HCT116 (cell line): ENCODE data around the gene ETHE1. TPM values are rescaled to one million over a fixed set of nuclear protein-coding genes. Genes with fewer than 3 reads are reported as not detected.

Source experiments
- ATAC-seq: fragments of 200-7000 bp; cut with Tn5 transposase; 2 replicates; pipeline ENCODE4 v1.9.1; 2020; ENCODE audit warnings: mild to moderate bottlenecking, moderate library complexity
- BruUV-seq: library from RNA; stranded (reverse); fragments of 400-500 nt; replicated peaks from 2 replicates; lab custom pipeline; 2021; lab: Mats Ljungman, UMichigan
- CTCF ChIA-PET: fragments of 300-600 bp; sonication (Branson Sonifier 250); formaldehyde crosslinking; loops from one replicate; lab custom pipeline; 2021; ENCODE audit warnings: antibody characterized with exemption; lab: Charles Lee
- POLR2A ChIA-PET: fragments of 300-600, 350-600 bp; sonication (Branson Sonifier 250); formaldehyde crosslinking; loops from one replicate; lab custom pipeline; 2021; ENCODE audit warnings: antibody characterized with exemption; lab: Charles Lee
- RAD21 ChIA-PET, 2 experiments: fragments of 300-600 bp; sonication (Branson Sonifier 250); formaldehyde crosslinking; loops; one replicate each; lab custom pipeline; 2023; ENCODE audit warnings: low total read pairs in 2 of 2; ENCODE audit not compliant: uncharacterized antibody in 2 of 2, unreplicated experiment in 2 of 2, low non-redundant PET in 1 of 2; lab: Charles Lee
- DNase-seq: peaks from one replicate; pipeline ENCODE4 v3.0.0-alpha.2; 2010; ENCODE audit warnings: low read depth, low spot score
- H2AFZ ChIP-seq: fragments of 200-600 bp; shearing (Covaris generic), sonication (generic); 2 replicates; pipeline ENCODE4 v1.6.1; 2017; ENCODE audit warnings: low read depth, mixed run types, mixed read lengths, antibody characterized with exemption, low read length; ENCODE audit not compliant: poor library complexity, severe bottlenecking
- H3K27ac ChIP-seq: 2 replicates; pipeline ENCODE4 v1.5.1; 2012; ENCODE audit warnings: low read depth, low read length
- H3K27me3 ChIP-seq: fragments of 200-600 bp; sonication (generic); 2 replicates; pipeline ENCODE4 v1.6.1; 2016; ENCODE audit warnings: mixed run types, low read length, mixed read lengths; ENCODE audit not compliant: insufficient read depth
- H3K36me3 ChIP-seq, 2 experiments: fragments of 200-500 bp in 1 of 2; fragments of 200-600 bp in 1 of 2; sonication (Bioruptor generic) in 1 of 2; sonication (generic) in 1 of 2; 2 replicates each; pipeline versions ENCODE4 v1.5.1 to v1.6.1; 2014 to 2016; ENCODE audit warnings: low read length in 2 of 2, inconsistent platforms in 1 of 2, mixed read lengths in 1 of 2, mixed run types in 1 of 2; ENCODE audit not compliant: insufficient read depth in 2 of 2, control insufficient read depth in 1 of 2
- H3K4me1 ChIP-seq, 2 experiments: fragments of 200-600 bp in 1 of 2; sonication (generic) in 1 of 2; 2 replicates each; pipeline versions ENCODE4 v1.5.1 to v1.6.1; 2012 to 2017; ENCODE audit warnings: low read length in 2 of 2, inconsistent platforms in 1 of 2, mild to moderate bottlenecking in 1 of 2, mixed read lengths in 1 of 2, mixed run types in 1 of 2, moderate library complexity in 1 of 2; ENCODE audit not compliant: insufficient read depth in 2 of 2, control insufficient read depth in 1 of 2
- H3K4me2 ChIP-seq: fragments of 200-600 bp; sonication (generic); 2 replicates; pipeline ENCODE4 v1.6.1; 2017; ENCODE audit warnings: mixed run types, low read length, mixed read lengths
- H3K4me3 ChIP-seq, 2 experiments: fragments of 200-600 bp in 1 of 2; sonication (generic) in 1 of 2; replicated peaks in 1 of 2; 2 replicates each; pipeline ENCODE4 v1.5.1; 2011 to 2016; ENCODE audit warnings: low read length in 2 of 2, control low read depth in 1 of 2, low read depth in 1 of 2, mild to moderate bottlenecking in 1 of 2, mixed read lengths in 1 of 2, mixed run types in 1 of 2
- H3K79me2 ChIP-seq: fragments of 200-600 bp; sonication (generic); 2 replicates; pipeline ENCODE4 v1.6.1; 2017; ENCODE audit warnings: mild to moderate bottlenecking, mixed run types, low read length, moderate library complexity, mixed read lengths; ENCODE audit not compliant: insufficient read depth
- H3K9ac ChIP-seq: fragments of 200-600 bp; sonication (generic); 2 replicates; pipeline ENCODE4 v1.6.1; 2016; ENCODE audit warnings: low read length, mixed read lengths
- H3K9me2 ChIP-seq: fragments of 200-600 bp; sonication (generic), shearing (Covaris generic); 2 replicates; pipeline ENCODE4 v1.6.1; 2017; ENCODE audit warnings: mixed run types, mild to moderate bottlenecking, moderate library complexity; ENCODE audit not compliant: insufficient read depth
- H3K9me3 ChIP-seq, 2 experiments: fragments of 200-500 bp in 1 of 2; fragments of 200-600 bp in 1 of 2; sonication (Bioruptor generic) in 1 of 2; sonication (generic) in 1 of 2; 2 replicates each; pipeline ENCODE4 v1.6.1; 2014 to 2017; ENCODE audit warnings: low read length in 2 of 2, mixed read lengths in 2 of 2, inconsistent platforms in 1 of 2, low read depth in 1 of 2, mild to moderate bottlenecking in 1 of 2, mixed run types in 1 of 2, moderate library complexity in 1 of 2; ENCODE audit not compliant: control insufficient read depth in 1 of 2, insufficient read depth in 1 of 2
- H4K20me1 ChIP-seq: fragments of 200-600 bp; sonication (generic), shearing (Covaris generic); 2 replicates; pipeline ENCODE4 v1.6.1; 2017; ENCODE audit warnings: mixed run types, mild to moderate bottlenecking, moderate library complexity; ENCODE audit not compliant: insufficient read depth
- CBX3 ChIP-seq: IDR thresholded peaks from 2 replicates; pipeline ENCODE4 v1.6.1; 2012; ENCODE audit warnings: low read depth
- EGR1 ChIP-seq: IDR thresholded peaks from 2 replicates; pipeline ENCODE4 v1.6.1; 2012; ENCODE audit warnings: low read depth
- EZH2 ChIP-seq: fragments of 200-600 bp; sonication (generic); IDR thresholded peaks from 2 replicates; pipeline ENCODE4 v1.6.1; 2017; ENCODE audit warnings: antibody characterized with exemption, mixed run types
- JUND ChIP-seq: IDR thresholded peaks from 2 replicates; pipeline ENCODE4 v1.6.1; 2012
- MAX ChIP-seq: IDR thresholded peaks from 2 replicates; pipeline ENCODE4 v1.6.1; 2012
- SP1 ChIP-seq: IDR thresholded peaks from 2 replicates; pipeline ENCODE4 v1.6.1; 2012; ENCODE audit warnings: low read depth
- TCF7L2 ChIP-seq: IDR thresholded peaks from 2 replicates; pipeline ENCODE4 v1.7.0; 2011; ENCODE audit warnings: borderline replicate concordance, inconsistent platforms; ENCODE audit not compliant: insufficient read depth, insufficient read length; ENCODE audit errors: extremely low read depth
- intact Hi-C: fragments of 100-400 bp; cut with micrococcal nuclease; formaldehyde crosslinking; loops from 2 replicates; pipeline ENCODE4 v1.10.0; 2022
- total RNA-seq: library from RNA; stranded (reverse); gene quantifications from one replicate; pipeline ENCODE4 v1.2.1, GENCODE V29; 2021; ENCODE audit not compliant: unreplicated experiment
- TF ChIP-seq, protein P1 (sequence below): IDR thresholded peaks from 2 replicates; pipeline ENCODE4 v1.6.1; 2012

Gene ETHE1
- total RNA-seq, 1 experiment from 2014 or later = 64.3 TPM

DNA sequence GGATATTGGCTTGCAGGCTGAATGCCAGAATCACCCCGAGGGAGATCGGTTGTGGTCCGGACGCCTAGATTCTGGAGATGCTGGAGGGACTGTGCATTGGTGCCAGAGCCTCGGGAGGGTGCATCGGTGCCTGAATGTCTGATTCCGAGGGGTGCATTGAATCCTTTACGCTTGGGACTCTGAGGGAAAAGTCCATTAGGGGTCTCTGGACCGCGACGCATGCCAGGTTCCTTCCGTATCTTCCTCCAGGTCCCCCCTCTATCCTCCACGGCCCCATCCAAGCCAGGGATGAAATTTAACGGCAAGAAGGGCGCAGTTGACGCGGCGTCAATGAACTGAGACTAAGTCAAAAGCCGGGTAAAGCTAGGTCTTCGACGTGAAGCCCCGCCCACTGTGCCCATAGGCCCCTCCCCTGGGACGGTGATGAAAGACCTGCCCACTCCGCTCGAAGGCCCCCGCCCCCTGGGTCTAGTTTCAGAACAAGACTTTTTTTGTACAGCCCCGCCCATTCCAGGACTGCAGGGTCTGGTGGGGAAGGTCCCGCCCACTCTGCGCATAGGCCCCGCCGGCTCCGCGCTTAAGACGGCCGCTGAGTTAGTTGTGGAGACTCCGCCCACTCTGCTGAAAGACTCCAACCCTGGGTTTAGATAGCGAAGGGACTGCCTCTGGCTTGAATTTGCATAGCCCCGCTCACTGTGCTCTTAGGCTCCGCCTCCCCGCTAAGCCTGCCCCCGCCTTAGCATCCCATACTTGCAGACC lies 6.7 kb upstream of the ETHE1 start (continued):
- TF ChIP-seq, protein P1, sequence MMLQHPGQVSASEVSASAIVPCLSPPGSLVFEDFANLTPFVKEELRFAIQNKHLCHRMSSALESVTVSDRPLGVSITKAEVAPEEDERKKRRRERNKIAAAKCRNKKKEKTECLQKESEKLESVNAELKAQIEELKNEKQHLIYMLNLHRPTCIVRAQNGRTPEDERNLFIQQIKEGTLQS = no peak
- no peak for TF ChIP-seq JUND
- TF ChIP-seq SP1 = peak; percentile 56

GRCh38 chr19:43532962-43533545 lies 6.1 kb upstream of the ETHE1 start, which contains the start of gene ZNF575:
Gene ZNF575 (plus strand): TSS chr19:43533188. CDS start chr19:43534423, 1,235 bp downstream.
- ChIA-PET RAD21 (interaction anchor here in 1 of 2 experiments (1.2 kb wide), 1 partner anchor 13 kb away, joined by 3 read pairs; no protein-coding TSS in a partner anchor), CTCF (interaction anchor here (0.8 to 3.2 kb wide), 9 partner anchors 12 to 179 kb away, joined by 3 to 18 read pairs (median 4); partner anchors contain the start of genes IRGQ and ZNF576), POLR2A (interaction anchor here (0.6 to 1.4 kb wide), 7 partner anchors 13 to 224 kb away, joined by 3 to 5 read pairs (median 4); no protein-coding TSS in a partner anchor)
- Histone ChIP-seq H3K4me3 (peak within 1 kb of the TSS; percentile 62 to 70), H3K4me1 (peaks cover 27 to 52% of the 10 kb centered on the region in 2 experiments), H3K27me3 (no peaks in the 10 kb centered on the region), H3K9ac (peak within 1 kb of the TSS; percentile 74), H3K36me3 (no peaks in the 10 kb centered on the region; a peak in 1 of 4 replicates), H3K79me2 (no peaks in the 10 kb centered on the region), H3K9me2 (no peaks in the 10 kb centered on the region), H3K9me3 (no peaks in the 10 kb centered on the region), H4K20me1 (no peaks in the 10 kb centered on the region), H3K4me2 (peak within 1 kb of the TSS; percentile 100), H3K27ac (peak within 1 kb of the TSS; percentile 95), H2AFZ (peak within 1 kb of the TSS; percentile 83)
- intact Hi-C loops = loop anchor here (10.0 kb wide), 1 partner anchor 132 kb away; no protein-coding TSS in a partner anchor
- DNase-seq (peak; percentile 87), ATAC-seq (peak; percentile 79)
- BruUV-seq = no TSS peak
- TF ChIP-seq EGR1 = peak; percentile 83
- TF ChIP-seq TCF7L2 = peak; percentile 21
- TF ChIP-seq SP1 = peak; percentile 50
- TF ChIP-seq MAX = peak; percentile 85
- TF ChIP-seq CBX3 = peak; percentile 65
- TF ChIP-seq EZH2 = no peak
